WTC11 (cell line): ENCODE measurements around the gene RBM48. TPM values are rescaled to one million over a fixed set of nuclear protein-coding genes. Genes with fewer than 3 reads are reported as not detected.
"Not testable (repeated sequence)": the region's sequence is repeated elsewhere in the genome, so short reads cannot be mapped to it uniquely, and the experiment has no call there.

ENCODE experiments used
- ATAC-seq: fragments of 200-7000 bp; cut with Tn5 transposase; 2 replicates; pipeline ENCODE4 v1.10.0; 2021; ENCODE audit warnings: mild to moderate bottlenecking, moderate library complexity
- CTCF ChIA-PET: fragments of 300-600 bp; sonication (Branson Sonifier 250); formaldehyde crosslinking; loops from one replicate; lab custom pipeline; 2021; ENCODE audit warnings: antibody characterized with exemption; lab: Charles Lee
- POLR2A ChIA-PET: fragments of 350-600 bp; sonication (Branson Sonifier 250); formaldehyde crosslinking; loops from one replicate; lab custom pipeline; 2021; ENCODE audit warnings: antibody characterized with exemption; lab: Charles Lee
- DNase-seq: peaks from one replicate; pipeline ENCODE4 v3.0.0; 2021; ENCODE audit warnings: low spot score
- H3K27ac Mint-ChIP-seq: 2 replicates; pipeline ENCODE4 v1.8.0; 2021; ENCODE audit warnings: mixed read lengths
- H3K27me3 Mint-ChIP-seq: 2 replicates; pipeline ENCODE4 v1.8.0; 2021; ENCODE audit warnings: low read depth, mild to moderate bottlenecking, moderate library complexity, mixed read lengths
- H3K36me3 Mint-ChIP-seq: 2 replicates; pipeline ENCODE4 v1.8.0; 2021; ENCODE audit warnings: mixed read lengths
- H3K4me1 Mint-ChIP-seq: 2 replicates; pipeline ENCODE4 v1.8.0; 2022; ENCODE audit warnings: mixed read lengths
- H3K4me3 Mint-ChIP-seq: 2 replicates; pipeline ENCODE4 v1.8.0; 2021; ENCODE audit warnings: mild to moderate bottlenecking, moderate library complexity, mixed read lengths
- H3K9me3 Mint-ChIP-seq: 2 replicates; pipeline ENCODE4 v1.8.0; 2021; ENCODE audit warnings: mixed read lengths
- CREM ChIP-seq: sonication (generic); formaldehyde crosslinking; IDR thresholded peaks from 2 replicates; pipeline ENCODE4 v1.8.1; 2022; ENCODE audit warnings: mild to moderate bottlenecking, missing genetic modification reagents, moderate library complexity
- EMX1 ChIP-seq: fragments of 250-450 bp; sonication (Bioruptor Pico); IDR thresholded peaks from 2 replicates; pipeline ENCODE4 v1.8.0; 2021; ENCODE audit warnings: mild to moderate bottlenecking
- MYBL2 ChIP-seq: sonication (generic); formaldehyde crosslinking; IDR thresholded peaks from 2 replicates; pipeline ENCODE4 v1.8.1; 2023; ENCODE audit warnings: mild to moderate bottlenecking, moderate library complexity, missing genetic modification reagents
- NFE2L1 ChIP-seq: sonication (generic); formaldehyde crosslinking; IDR thresholded peaks from 2 replicates; pipeline ENCODE4 v1.8.1; 2023; ENCODE audit warnings: missing genetic modification reagents
- NR2C2 ChIP-seq: sonication (generic); formaldehyde crosslinking; IDR thresholded peaks from 2 replicates; pipeline ENCODE4 v1.8.0; 2022; ENCODE audit warnings: mild to moderate bottlenecking, missing genetic modification reagents
- RORB ChIP-seq: fragments of 250-450 bp; sonication (Bioruptor Pico); IDR thresholded peaks from 2 replicates; pipeline ENCODE4 v1.9.0; 2021; ENCODE audit warnings: mild to moderate bottlenecking
- TCF7 ChIP-seq: sonication (generic); formaldehyde crosslinking; IDR thresholded peaks from 2 replicates; pipeline ENCODE4 v1.8.0; 2022; ENCODE audit warnings: mild to moderate bottlenecking, low read depth, missing genetic modification reagents, moderate library complexity
- ZNF219 ChIP-seq: sonication (generic); formaldehyde crosslinking; IDR thresholded peaks from 2 replicates; pipeline ENCODE4 v1.8.0; 2023; ENCODE audit warnings: missing genetic modification reagents, mild to moderate bottlenecking, borderline replicate concordance
- total RNA-seq: library from RNA; stranded (reverse); gene quantifications from 3 replicates; pipeline ENCODE4 v1.2.3, GENCODE V29; 2021
- TF ChIP-seq, protein P1 (sequence below): sonication (generic); formaldehyde crosslinking; IDR thresholded peaks from 2 replicates; pipeline ENCODE4 v1.8.1; 2022; ENCODE audit warnings: missing genetic modification reagents, borderline replicate concordance
- TF ChIP-seq, protein P2 (sequence below): fragments of 250-450 bp; sonication (Bioruptor Pico); IDR thresholded peaks from 2 replicates; pipeline ENCODE4 v1.9.0; 2021; ENCODE audit warnings: mild to moderate bottlenecking
- TF ChIP-seq, protein P3 (sequence below): sonication (generic); formaldehyde crosslinking; IDR thresholded peaks from 2 replicates; pipeline ENCODE4 v1.8.1; 2023; ENCODE audit warnings: mild to moderate bottlenecking, missing genetic modification reagents, borderline replicate concordance
- TF ChIP-seq, protein P4 (sequence below): fragments of 250-450 bp; sonication (Bioruptor Pico); conservative IDR thresholded peaks from 2 replicates; pipeline ENCODE4 v1.9.0; 2021; ENCODE audit warnings: mild to moderate bottlenecking
- TF ChIP-seq, protein P5 (sequence below): sonication (generic); formaldehyde crosslinking; IDR thresholded peaks from 2 replicates; pipeline ENCODE4 v1.8.0; 2023; ENCODE audit warnings: missing genetic modification reagents, mild to moderate bottlenecking, borderline replicate concordance
- TF ChIP-seq, protein P6 (sequence below): fragments of 250-450 bp; sonication (Bioruptor Pico); IDR thresholded peaks from 2 replicates; pipeline ENCODE4 v2.1.2; 2022; ENCODE audit warnings: mild to moderate bottlenecking, moderate library complexity

The RBM48 gene
- total RNA-seq, 1 experiment from 2014 or later, result 8.0 TPM

DNA sequence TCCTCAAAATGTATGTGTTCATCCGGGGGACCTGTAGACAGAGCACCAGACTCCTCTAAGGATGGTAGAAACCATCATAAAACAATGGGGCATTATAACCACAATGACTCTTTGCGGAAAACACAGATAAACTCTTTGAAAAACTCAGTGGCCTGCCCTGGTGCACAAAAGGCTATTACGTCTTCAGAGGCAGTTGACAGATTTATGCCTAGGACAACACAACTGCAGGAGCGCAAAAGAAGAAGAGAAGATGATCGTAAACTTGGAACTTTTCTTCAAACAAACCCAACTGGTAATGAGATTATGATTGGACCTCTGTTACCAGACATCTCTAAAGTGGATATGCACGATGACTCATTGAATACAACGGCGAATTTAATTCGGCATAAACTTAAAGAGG lies 6.0 kb downstream of the RBM48 start (continued):
- TF ChIP-seq, protein P1, sequence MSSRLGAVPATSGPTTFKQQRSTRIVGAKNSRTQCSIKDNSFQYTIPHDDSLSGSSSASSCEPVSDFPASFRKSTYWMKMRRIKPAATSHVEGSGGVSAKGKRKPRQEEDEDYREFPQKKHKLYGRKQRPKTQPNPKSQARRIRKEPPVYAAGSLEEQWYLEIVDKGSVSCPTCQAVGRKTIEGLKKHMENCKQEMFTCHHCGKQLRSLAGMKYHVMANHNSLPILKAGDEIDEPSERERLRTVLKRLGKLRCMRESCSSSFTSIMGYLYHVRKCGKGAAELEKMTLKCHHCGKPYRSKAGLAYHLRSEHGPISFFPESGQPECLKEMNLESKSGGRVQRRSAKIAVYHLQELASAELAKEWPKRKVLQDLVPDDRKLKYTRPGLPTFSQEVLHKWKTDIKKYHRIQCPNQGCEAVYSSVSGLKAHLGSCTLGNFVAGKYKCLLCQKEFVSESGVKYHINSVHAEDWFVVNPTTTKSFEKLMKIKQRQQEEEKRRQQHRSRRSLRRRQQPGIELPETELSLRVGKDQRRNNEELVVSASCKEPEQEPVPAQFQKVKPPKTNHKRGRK (CRISPR knock-in tag), result no peak
- TF ChIP-seq, protein P2, sequence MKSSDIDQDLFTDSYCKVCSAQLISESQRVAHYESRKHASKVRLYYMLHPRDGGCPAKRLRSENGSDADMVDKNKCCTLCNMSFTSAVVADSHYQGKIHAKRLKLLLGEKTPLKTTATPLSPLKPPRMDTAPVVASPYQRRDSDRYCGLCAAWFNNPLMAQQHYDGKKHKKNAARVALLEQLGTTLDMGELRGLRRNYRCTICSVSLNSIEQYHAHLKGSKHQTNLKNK (CRISPR knock-in tag), result no peak
- TF ChIP-seq, protein P3, sequence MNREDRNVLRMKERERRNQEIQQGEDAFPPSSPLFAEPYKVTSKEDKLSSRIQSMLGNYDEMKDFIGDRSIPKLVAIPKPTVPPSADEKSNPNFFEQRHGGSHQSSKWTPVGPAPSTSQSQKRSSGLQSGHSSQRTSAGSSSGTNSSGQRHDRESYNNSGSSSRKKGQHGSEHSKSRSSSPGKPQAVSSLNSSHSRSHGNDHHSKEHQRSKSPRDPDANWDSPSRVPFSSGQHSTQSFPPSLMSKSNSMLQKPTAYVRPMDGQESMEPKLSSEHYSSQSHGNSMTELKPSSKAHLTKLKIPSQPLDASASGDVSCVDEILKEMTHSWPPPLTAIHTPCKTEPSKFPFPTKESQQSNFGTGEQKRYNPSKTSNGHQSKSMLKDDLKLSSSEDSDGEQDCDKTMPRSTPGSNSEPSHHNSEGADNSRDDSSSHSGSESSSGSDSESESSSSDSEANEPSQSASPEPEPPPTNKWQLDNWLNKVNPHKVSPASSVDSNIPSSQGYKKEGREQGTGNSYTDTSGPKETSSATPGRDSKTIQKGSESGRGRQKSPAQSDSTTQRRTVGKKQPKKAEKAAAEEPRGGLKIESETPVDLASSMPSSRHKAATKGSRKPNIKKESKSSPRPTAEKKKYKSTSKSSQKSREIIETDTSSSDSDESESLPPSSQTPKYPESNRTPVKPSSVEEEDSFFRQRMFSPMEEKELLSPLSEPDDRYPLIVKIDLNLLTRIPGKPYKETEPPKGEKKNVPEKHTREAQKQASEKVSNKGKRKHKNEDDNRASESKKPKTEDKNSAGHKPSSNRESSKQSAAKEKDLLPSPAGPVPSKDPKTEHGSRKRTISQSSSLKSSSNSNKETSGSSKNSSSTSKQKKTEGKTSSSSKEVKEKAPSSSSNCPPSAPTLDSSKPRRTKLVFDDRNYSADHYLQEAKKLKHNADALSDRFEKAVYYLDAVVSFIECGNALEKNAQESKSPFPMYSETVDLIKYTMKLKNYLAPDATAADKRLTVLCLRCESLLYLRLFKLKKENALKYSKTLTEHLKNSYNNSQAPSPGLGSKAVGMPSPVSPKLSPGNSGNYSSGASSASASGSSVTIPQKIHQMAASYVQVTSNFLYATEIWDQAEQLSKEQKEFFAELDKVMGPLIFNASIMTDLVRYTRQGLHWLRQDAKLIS (CRISPR knock-in tag), result no peak
- TF ChIP-seq MYBL2 (CRISPR knock-in tag) (no peak), TCF7 (CRISPR knock-in tag) (no peak), RORB (no peak)
- TF ChIP-seq, all 79 proteins: peak for 0

DNA sequence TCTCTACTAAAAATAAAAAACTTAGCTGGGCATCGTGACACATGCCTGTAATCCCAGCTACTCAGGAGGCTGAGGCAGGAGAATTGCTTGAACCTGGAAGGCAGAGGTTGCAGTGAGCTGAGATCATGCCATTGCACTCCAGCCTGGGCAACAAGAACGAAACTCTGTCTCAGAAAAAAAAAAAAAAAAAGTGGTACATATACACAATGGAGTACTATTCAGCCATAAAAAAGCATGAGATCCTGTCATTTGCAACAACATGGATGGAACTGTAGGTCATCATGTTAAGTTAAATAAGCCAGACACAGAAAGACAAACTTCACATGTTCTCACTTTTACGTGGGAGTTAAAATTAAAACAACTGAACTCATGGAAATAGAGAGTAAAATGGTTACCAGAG lies 14.9 kb downstream of the RBM48 start:
- ATAC-seq, POLR2A ChIA-PET, H3K4me1 Mint-ChIP-seq, H3K4me3 Mint-ChIP-seq, H3K36me3 Mint-ChIP-seq, H3K27me3 Mint-ChIP-seq, H3K27ac Mint-ChIP-seq, DNase-seq: not testable (repeated sequence)
- H3K9me3 Mint-ChIP-seq, result peaks cover 10% of the 10 kb centered on the region
- CTCF ChIA-PET, result interaction anchor here (0.7 kb wide), 1 partner anchor 15 kb away, joined by 3 read pairs; no protein-coding TSS in a partner anchor

DNA sequence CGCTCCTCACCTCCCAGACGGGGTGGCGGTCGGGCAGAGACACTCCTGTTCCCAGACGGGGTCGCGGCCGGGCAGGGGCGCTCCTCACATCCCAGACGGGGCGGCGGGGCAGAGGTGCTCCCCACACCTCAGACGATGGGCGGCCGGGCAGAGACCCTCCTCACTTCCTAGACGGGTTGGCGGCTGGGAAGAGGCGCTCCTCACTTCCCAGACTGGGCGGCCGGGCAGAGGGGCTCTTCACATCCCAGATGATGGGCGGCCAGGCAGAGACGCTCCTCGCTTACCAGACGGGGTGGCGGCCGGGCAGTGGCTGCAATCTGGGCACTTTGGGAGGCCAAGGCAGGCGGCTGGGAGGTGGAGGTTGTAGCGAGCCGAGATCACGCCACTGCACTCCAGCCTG lies 16.5 kb downstream of the RBM48 start:
- H3K4me1 Mint-ChIP-seq, ATAC-seq, H3K27ac Mint-ChIP-seq, H3K4me3 Mint-ChIP-seq, DNase-seq, CTCF ChIA-PET, H3K27me3 Mint-ChIP-seq, H3K36me3 Mint-ChIP-seq, POLR2A ChIA-PET: not testable (repeated sequence)
- H3K9me3 Mint-ChIP-seq, result peaks cover 10% of the 10 kb centered on the region

DNA sequence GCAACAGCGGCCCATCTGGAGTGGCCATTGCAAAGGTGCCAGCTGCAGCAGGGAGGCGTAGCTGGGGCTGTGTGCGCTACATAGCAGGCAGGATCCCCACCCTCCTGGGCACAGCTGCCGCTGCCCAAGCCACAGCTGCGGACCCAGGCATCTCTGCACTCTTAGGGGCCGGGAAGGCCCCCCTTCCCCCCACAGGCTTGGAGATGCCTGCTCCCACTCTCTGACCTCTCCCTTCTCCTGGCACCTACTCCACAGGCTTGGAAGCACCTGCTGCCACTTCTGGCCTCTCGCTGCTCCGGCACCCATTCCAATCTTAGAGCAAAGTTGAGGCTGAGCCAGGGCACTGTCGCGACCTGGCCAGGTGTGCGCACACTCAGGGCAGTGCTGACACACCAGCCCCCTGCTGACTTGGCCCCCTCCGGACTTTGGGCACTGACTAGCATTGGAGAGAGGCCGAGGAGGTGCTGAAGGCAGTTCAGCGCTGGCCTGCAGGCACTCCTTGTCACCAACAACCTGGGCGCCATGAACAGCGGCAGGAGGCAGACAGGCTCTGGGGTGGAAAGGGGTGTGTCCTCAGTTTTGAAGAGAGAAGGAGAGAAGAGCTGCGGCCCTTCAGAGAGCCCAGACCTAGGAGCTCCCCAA lies 18.4 kb downstream of the RBM48 start:
- POLR2A ChIA-PET, result no interaction called here
- DNase-seq (no peak), ATAC-seq (no peak)
- H3K4me3 Mint-ChIP-seq, result no peak overlapping the region
- H3K9me3 Mint-ChIP-seq, result peaks cover 8% of the 10 kb centered on the region
- peaks cover 4% of the 10 kb centered on the region; the same call in 1 of the 2 replicates for H3K27me3 Mint-ChIP-seq
- no peaks in the 10 kb centered on the region for H3K4me1 Mint-ChIP-seq
- H3K27ac Mint-ChIP-seq, result no peak overlapping the region
- H3K36me3 Mint-ChIP-seq, result peaks cover 6% of the 10 kb centered on the region
- CTCF ChIA-PET, result no interaction called here
- TF ChIP-seq, protein P4, sequence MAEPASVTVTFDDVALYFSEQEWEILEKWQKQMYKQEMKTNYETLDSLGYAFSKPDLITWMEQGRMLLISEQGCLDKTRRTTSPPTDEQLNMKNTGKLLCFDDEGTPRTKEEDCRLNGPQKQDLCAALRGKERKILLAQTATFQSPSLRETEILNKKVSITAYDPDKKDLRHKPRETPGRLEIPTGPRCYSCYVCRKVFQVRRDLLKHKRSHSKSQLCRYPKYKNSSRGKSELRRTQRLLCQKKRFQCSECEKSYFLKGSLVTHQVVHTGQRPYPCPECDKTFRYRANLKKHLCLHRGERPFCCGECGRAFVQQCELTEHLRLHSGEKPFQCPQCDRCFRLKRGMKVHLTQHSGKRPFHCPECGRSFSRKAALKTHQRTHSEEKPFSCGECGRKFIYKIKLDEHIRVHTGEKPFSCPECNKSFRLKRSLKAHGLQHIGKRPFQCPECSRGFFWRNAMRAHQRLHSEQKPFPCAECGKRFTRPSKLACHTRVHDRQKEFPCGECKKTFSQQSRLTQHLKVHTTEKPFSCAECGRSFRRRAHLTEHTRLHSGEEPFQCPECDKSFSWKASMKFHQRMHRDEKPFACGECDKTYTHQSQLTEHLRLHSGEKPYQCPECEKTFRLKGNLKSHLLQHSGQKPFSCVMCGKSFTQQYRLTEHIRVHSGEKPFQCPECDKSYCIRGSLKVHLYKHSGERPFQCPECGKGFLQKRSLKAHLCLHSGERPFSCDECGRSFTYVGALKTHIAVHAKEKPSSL (CRISPR knock-in tag), result no peak
- TF ChIP-seq, protein P2 (CRISPR knock-in tag), result no peak
- TF ChIP-seq EMX1 (CRISPR knock-in tag) (no peak), NFE2L1 (CRISPR knock-in tag) (no peak), CREM (no peak), ZNF219 (CRISPR knock-in tag) (no peak), MYBL2 (CRISPR knock-in tag) (no peak), NR2C2 (no peak)
- TF ChIP-seq, protein P5, sequence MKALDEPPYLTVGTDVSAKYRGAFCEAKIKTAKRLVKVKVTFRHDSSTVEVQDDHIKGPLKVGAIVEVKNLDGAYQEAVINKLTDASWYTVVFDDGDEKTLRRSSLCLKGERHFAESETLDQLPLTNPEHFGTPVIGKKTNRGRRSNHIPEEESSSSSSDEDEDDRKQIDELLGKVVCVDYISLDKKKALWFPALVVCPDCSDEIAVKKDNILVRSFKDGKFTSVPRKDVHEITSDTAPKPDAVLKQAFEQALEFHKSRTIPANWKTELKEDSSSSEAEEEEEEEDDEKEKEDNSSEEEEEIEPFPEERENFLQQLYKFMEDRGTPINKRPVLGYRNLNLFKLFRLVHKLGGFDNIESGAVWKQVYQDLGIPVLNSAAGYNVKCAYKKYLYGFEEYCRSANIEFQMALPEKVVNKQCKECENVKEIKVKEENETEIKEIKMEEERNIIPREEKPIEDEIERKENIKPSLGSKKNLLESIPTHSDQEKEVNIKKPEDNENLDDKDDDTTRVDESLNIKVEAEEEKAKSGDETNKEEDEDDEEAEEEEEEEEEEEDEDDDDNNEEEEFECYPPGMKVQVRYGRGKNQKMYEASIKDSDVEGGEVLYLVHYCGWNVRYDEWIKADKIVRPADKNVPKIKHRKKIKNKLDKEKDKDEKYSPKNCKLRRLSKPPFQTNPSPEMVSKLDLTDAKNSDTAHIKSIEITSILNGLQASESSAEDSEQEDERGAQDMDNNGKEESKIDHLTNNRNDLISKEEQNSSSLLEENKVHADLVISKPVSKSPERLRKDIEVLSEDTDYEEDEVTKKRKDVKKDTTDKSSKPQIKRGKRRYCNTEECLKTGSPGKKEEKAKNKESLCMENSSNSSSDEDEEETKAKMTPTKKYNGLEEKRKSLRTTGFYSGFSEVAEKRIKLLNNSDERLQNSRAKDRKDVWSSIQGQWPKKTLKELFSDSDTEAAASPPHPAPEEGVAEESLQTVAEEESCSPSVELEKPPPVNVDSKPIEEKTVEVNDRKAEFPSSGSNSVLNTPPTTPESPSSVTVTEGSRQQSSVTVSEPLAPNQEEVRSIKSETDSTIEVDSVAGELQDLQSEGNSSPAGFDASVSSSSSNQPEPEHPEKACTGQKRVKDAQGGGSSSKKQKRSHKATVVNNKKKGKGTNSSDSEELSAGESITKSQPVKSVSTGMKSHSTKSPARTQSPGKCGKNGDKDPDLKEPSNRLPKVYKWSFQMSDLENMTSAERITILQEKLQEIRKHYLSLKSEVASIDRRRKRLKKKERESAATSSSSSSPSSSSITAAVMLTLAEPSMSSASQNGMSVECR (CRISPR knock-in tag), result no peak
- TF ChIP-seq, protein P6, sequence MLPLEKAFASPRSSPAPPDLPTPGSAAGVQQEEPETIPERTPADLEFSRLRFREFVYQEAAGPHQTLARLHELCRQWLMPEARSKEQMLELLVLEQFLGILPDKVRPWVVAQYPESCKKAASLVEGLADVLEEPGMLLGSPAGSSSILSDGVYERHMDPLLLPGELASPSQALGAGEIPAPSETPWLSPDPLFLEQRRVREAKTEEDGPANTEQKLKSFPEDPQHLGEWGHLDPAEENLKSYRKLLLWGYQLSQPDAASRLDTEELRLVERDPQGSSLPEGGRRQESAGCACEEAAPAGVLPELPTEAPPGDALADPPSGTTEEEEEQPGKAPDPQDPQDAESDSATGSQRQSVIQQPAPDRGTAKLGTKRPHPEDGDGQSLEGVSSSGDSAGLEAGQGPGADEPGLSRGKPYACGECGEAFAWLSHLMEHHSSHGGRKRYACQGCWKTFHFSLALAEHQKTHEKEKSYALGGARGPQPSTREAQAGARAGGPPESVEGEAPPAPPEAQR (CRISPR knock-in tag), result no peak
